GM12878 (cell line): Measurements from ENCODE around the gene DNAH2. TPM values are rescaled to one million over a fixed set of nuclear protein-coding genes. Genes with fewer than 3 reads are reported as not detected.

ENCODE experiments used
- BACH1 ChIP-seq: fragments of 450-650 bp; IDR thresholded peaks from 2 replicates; pipeline ENCODE4 v1.6.1; 2017; ENCODE audit warnings: mild to moderate bottlenecking, borderline replicate concordance
- BCL11A ChIP-seq: IDR thresholded peaks from 2 replicates; pipeline ENCODE4 v1.6.1; 2011; ENCODE audit warnings: low read depth, low read length
- BRCA1 ChIP-seq: IDR thresholded peaks from 2 replicates; pipeline ENCODE4 v1.6.1; 2011; ENCODE audit warnings: low read depth, low read length, improper control_type of control experiment
- CBX3 ChIP-seq: fragments of 200-600 bp; sonication (generic); IDR thresholded peaks from 2 replicates; pipeline ENCODE4 v1.6.1; 2016; ENCODE audit warnings: low read depth, borderline replicate concordance
- CHD2 ChIP-seq: IDR thresholded peaks from 2 replicates; pipeline ENCODE4 v1.6.1; 2011; ENCODE audit warnings: low read depth, low read length, improper control_type of control experiment, borderline replicate concordance
- CREM ChIP-seq: IDR thresholded peaks from 2 replicates; pipeline ENCODE4 v1.6.1; 2014; ENCODE audit warnings: antibody characterized with exemption, low read depth
- FOXK2 ChIP-seq: fragments of 450-650 bp; IDR thresholded peaks from 2 replicates; pipeline ENCODE4 v1.6.1; 2017; ENCODE audit warnings: mild to moderate bottlenecking, moderate library complexity
- HCFC1 ChIP-seq: fragments of 150-350 bp; IDR thresholded peaks from 2 replicates; pipeline ENCODE4 v1.6.1; 2014; ENCODE audit warnings: low read length
- HDAC2 ChIP-seq: fragments of 200-600 bp; sonication (generic); IDR thresholded peaks from 2 replicates; pipeline ENCODE4 v1.6.1; 2017
- HDAC6 ChIP-seq: fragments of 200-600 bp; sonication (generic); IDR thresholded peaks from one replicate; pipeline ENCODE4 v1.8.0; 2017; ENCODE audit warnings: antibody characterized with exemption; ENCODE audit not compliant: unreplicated experiment
- JUND ChIP-seq: IDR thresholded peaks from 2 replicates; pipeline ENCODE4 v1.6.1; 2012; ENCODE audit warnings: low read depth, mild to moderate bottlenecking, low read length, improper control_type of control experiment, moderate library complexity
- KLF5 ChIP-seq: fragments of 450-650 bp; IDR thresholded peaks from 2 replicates; pipeline ENCODE4 v1.6.1; 2014; ENCODE audit warnings: mild to moderate bottlenecking; ENCODE audit not compliant: partially characterized antibody
- NFYB ChIP-seq: IDR thresholded peaks from 2 replicates; pipeline ENCODE4 v1.6.1; 2011; ENCODE audit warnings: low read depth, mild to moderate bottlenecking, low read length, improper control_type of control experiment, moderate library complexity; ENCODE audit not compliant: insufficient read depth
- NR2C2 ChIP-seq: IDR thresholded peaks from 2 replicates; pipeline ENCODE4 v1.6.1; 2011; ENCODE audit warnings: borderline replicate concordance, low read depth; ENCODE audit not compliant: control insufficient read depth, insufficient read length
- POU2F2 ChIP-seq: IDR thresholded peaks from 3 replicates; pipeline ENCODE4 v1.6.1; 2011; ENCODE audit warnings: low read depth, mild to moderate bottlenecking, low read length, borderline replicate concordance
- RELB ChIP-seq: fragments of 450-650 bp; IDR thresholded peaks from 2 replicates; pipeline ENCODE4 v1.6.1; 2017; ENCODE audit warnings: low read depth, mild to moderate bottlenecking, moderate library complexity
- RUNX3 ChIP-seq: IDR thresholded peaks from 2 replicates; pipeline ENCODE4 v1.6.1; 2012; ENCODE audit warnings: low read length, inconsistent platforms
- SP1 ChIP-seq: IDR thresholded peaks from one replicate; pipeline ENCODE4 v1.6.1; 2011; ENCODE audit warnings: low read depth, low read length
- STAT1 ChIP-seq: fragments of 450-650 bp; conservative IDR thresholded peaks from 2 replicates; pipeline ENCODE4 v1.6.1; 2014; ENCODE audit warnings: antibody characterized with exemption, mild to moderate bottlenecking
- SUZ12 ChIP-seq: fragments of 200-600 bp; sonication (generic); IDR thresholded peaks from one replicate; pipeline ENCODE4 v1.6.1; 2018; ENCODE audit warnings: antibody characterized with exemption, mild to moderate bottlenecking; ENCODE audit not compliant: unreplicated experiment
- TBL1XR1 ChIP-seq: IDR thresholded peaks from 2 replicates; pipeline ENCODE4 v1.6.1; 2012; ENCODE audit warnings: low read depth, low read length, improper control_type of control experiment
- polyA plus RNA-seq, 11 experiments: library from polyadenylated mRNA; depleted of rRNA in 4 of 11; unstranded in 6 of 11; stranded (reverse) in 5 of 11; fragments of >200 nt; fragmentation: Nextera tagmentation in 4 of 11; fragmentation: Illumina TruSeq in 1 of 11; extraction: Ambion mirVana in 4 of 11; extraction: Trizol in 1 of 11; gene quantifications; 1 replicate in 1 of 11; 2 replicates in 10 of 11; pipeline versions ENCODE4 v1.2.1 to v1.2.3, GENCODE V29; 2011 to 2016; ENCODE audit warnings: inconsistent platforms in 2 of 11, missing spikeins in 2 of 11, low read depth in 1 of 11
- total RNA-seq, 4 experiments: library from RNA; depleted of rRNA in 3 of 4; stranded (reverse); fragments of >200 nt in 3 of 4; fragmentation: Illumina TruSeq in 1 of 4; extraction: Trizol in 1 of 4; gene quantifications; 2 replicates each; pipeline versions ENCODE4 v1.2.1 to v1.2.3, GENCODE V29; 2013 to 2021
- TF ChIP-seq, protein P1 (sequence below): fragments of 450-650 bp; IDR thresholded peaks from 2 replicates; pipeline ENCODE4 v1.6.1; 2018; ENCODE audit warnings: mild to moderate bottlenecking, low read depth, moderate library complexity; ENCODE audit not compliant: partially characterized antibody
- TF ChIP-seq, protein P2 (sequence below): fragments of 450-650 bp; IDR thresholded peaks from 2 replicates; pipeline ENCODE4 v1.6.1; 2017; ENCODE audit warnings: mild to moderate bottlenecking, moderate library complexity

Gene DNAH2
- total and polyA plus RNA-seq, 10 of the 15 experiments (the other 5 are each of a cell fraction or from before 2014, with no cell fraction given), result not detected

- TF ChIP-seq, protein P1, sequence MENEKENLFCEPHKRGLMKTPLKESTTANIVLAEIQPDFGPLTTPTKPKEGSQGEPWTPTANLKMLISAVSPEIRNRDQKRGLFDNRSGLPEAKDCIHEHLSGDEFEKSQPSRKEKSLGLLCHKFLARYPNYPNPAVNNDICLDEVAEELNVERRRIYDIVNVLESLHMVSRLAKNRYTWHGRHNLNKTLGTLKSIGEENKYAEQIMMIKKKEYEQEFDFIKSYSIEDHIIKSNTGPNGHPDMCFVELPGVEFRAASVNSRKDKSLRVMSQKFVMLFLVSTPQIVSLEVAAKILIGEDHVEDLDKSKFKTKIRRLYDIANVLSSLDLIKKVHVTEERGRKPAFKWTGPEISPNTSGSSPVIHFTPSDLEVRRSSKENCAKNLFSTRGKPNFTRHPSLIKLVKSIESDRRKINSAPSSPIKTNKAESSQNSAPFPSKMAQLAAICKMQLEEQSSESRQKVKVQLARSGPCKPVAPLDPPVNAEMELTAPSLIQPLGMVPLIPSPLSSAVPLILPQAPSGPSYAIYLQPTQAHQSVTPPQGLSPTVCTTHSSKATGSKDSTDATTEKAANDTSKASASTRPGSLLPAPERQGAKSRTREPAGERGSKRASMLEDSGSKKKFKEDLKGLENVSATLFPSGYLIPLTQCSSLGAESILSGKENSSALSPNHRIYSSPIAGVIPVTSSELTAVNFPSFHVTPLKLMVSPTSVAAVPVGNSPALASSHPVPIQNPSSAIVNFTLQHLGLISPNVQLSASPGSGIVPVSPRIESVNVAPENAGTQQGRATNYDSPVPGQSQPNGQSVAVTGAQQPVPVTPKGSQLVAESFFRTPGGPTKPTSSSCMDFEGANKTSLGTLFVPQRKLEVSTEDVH, result peak; percentile 36
- peak; percentile 92 for TF ChIP-seq TBL1XR1
- TF ChIP-seq STAT1, result no peak
- TF ChIP-seq JUND, result peak; percentile 18; the same call in 1 of the 2 replicates
- TF ChIP-seq CBX3, result no peak
- TF ChIP-seq KLF5, result no peak
- peak; percentile 94 for TF ChIP-seq CREM
- TF ChIP-seq FOXK2, result no peak
- no peak for TF ChIP-seq RUNX3
- TF ChIP-seq SUZ12, result no peak
- TF ChIP-seq RELB, result peak; percentile 77
- TF ChIP-seq POU2F2, result no peak; the same call in 2 of the 3 replicates
- TF ChIP-seq HCFC1, result no peak
- peak; percentile 35 for TF ChIP-seq SP1
- TF ChIP-seq NR2C2, result no peak
- no peak for TF ChIP-seq HDAC6
- no peak for TF ChIP-seq BRCA1
- no peak; the same call in 1 of the 2 replicates for TF ChIP-seq BCL11A
- no peak for TF ChIP-seq CHD2
- peak; percentile 94 for TF ChIP-seq BACH1
- TF ChIP-seq NFYB, result no peak
- no peak for TF ChIP-seq HDAC2
- TF ChIP-seq, protein P2, sequence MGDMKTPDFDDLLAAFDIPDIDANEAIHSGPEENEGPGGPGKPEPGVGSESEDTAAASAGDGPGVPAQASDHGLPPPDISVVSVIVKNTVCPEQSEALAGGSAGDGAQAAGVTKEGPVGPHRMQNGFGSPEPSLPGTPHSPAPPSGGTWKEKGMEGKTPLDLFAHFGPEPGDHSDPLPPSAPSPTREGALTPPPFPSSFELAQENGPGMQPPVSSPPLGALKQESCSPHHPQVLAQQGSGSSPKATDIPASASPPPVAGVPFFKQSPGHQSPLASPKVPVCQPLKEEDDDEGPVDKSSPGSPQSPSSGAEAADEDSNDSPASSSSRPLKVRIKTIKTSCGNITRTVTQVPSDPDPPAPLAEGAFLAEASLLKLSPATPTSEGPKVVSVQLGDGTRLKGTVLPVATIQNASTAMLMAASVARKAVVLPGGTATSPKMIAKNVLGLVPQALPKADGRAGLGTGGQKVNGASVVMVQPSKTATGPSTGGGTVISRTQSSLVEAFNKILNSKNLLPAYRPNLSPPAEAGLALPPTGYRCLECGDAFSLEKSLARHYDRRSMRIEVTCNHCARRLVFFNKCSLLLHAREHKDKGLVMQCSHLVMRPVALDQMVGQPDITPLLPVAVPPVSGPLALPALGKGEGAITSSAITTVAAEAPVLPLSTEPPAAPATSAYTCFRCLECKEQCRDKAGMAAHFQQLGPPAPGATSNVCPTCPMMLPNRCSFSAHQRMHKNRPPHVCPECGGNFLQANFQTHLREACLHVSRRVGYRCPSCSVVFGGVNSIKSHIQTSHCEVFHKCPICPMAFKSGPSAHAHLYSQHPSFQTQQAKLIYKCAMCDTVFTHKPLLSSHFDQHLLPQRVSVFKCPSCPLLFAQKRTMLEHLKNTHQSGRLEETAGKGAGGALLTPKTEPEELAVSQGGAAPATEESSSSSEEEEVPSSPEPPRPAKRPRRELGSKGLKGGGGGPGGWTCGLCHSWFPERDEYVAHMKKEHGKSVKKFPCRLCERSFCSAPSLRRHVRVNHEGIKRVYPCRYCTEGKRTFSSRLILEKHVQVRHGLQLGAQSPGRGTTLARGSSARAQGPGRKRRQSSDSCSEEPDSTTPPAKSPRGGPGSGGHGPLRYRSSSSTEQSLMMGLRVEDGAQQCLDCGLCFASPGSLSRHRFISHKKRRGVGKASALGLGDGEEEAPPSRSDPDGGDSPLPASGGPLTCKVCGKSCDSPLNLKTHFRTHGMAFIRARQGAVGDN, result no peak
These were observed 126.2 kb downstream of the DNAH2 start (continued) for GRCh38 chr17:7843536-7844291.
